Heart right ventricle (tissue), 16 donors: ENCODE data around the gene CKS2. TPM values are rescaled to one million over a fixed set of nuclear protein-coding genes. Genes with fewer than 3 reads are reported as not detected.

ENCODE experiments used
- ATAC-seq, 8 donors: fragments of 200-7000 bp; cut with Tn5 transposase; one replicate each; pipeline ENCODE4 v1.9.1; 2020; ENCODE audit warnings: mild to moderate bottlenecking in 8 of 8, moderate library complexity in 8 of 8, moderate number of reproducible peaks in 1 of 8
- DNase-seq, 2 donors: peaks; one replicate each; pipeline ENCODE4 v3.0.0-alpha.2; 2020
- H3K27ac ChIP-seq, 10 donors: fragments of 200-600 bp; sonication (generic) in 2 of 10; one replicate each; pipeline versions ENCODE4 v1.5.0 to v1.8.0; 2020 to 2022; ENCODE audit warnings: mild to moderate bottlenecking in 3 of 10
- H3K27me3 ChIP-seq, 7 donors: fragments of 200-600 bp; one replicate each; pipeline ENCODE4 v1.8.0; 2021 to 2022; ENCODE audit warnings: mild to moderate bottlenecking in 2 of 7
- H3K36me3 ChIP-seq, 9 donors: fragments of 200-600 bp; sonication (generic) in 1 of 9; one replicate each; pipeline versions ENCODE4 v1.5.0 to v1.8.0; 2020 to 2022; ENCODE audit warnings: mild to moderate bottlenecking in 2 of 9
- H3K4me1 ChIP-seq, 9 donors: fragments of 200-600 bp; sonication (generic) in 1 of 9; one replicate each; pipeline versions ENCODE4 v1.5.0 to v1.8.0; 2020 to 2022; ENCODE audit warnings: mild to moderate bottlenecking in 4 of 9
- H3K4me3 ChIP-seq, 10 donors: fragments of 200-600 bp; sonication (generic) in 2 of 10; one replicate each; pipeline versions ENCODE4 v1.5.0 to v1.8.0; 2020 to 2022; ENCODE audit warnings: mild to moderate bottlenecking in 7 of 10, moderate library complexity in 2 of 10
- H3K9me3 ChIP-seq, 11 donors: fragments of 200-600 bp in 10 of 11; sonication (generic) in 2 of 11; one replicate each; pipeline versions ENCODE4 v1.5.0 to v1.8.0; 2013 to 2022; ENCODE audit warnings: mild to moderate bottlenecking in 2 of 11, control low read depth in 1 of 11, moderate library complexity in 1 of 11
- WGBS, 2 donors: extraction: QIAGEN DNeasy Blood & Tissue Kit; methylation state at CpG; one replicate each; pipeline ENCODE4 v1.1.7; 2013; ENCODE audit warnings: inconsistent platforms in 1 of 2; 5-methylcytosine and 5-hydroxymethylcytosine counted together
- intact Hi-C, 10 donors: fragments of 100-400 bp; cut with DNase I; formaldehyde crosslinking; loops; one replicate each; pipeline versions ENCODE4 v1.11.1 to v1.14.2; 2022
- polyA plus RNA-seq, 2 donors: library from polyadenylated mRNA; stranded (reverse); fragments of 200-250 nt; gene quantifications; one replicate each; pipeline ENCODE4 v1.2.3, GENCODE V29; 2013
- total RNA-seq, 10 donors: library from RNA; stranded (reverse); fragmentation: NEBNext Ultra II Directional in 3 of 10; extraction: Animal tissue kit (Norgen Biotek cat#: 25700) in 3 of 10; gene quantifications; one replicate each; pipeline versions ENCODE4 v1.2.1 to v1.2.4, GENCODE V29; 2021 to 2023
- TF ChIP-seq, protein P1 (sequence below), 9 donors: fragments of 200-600 bp; sonication (generic) in 2 of 9; IDR thresholded peaks; one replicate each; pipeline versions ENCODE4 v1.5.0 to v1.8.0; 2021 to 2022; ENCODE audit warnings: antibody characterized with exemption in 9 of 9, mild to moderate bottlenecking in 5 of 9, moderate library complexity in 1 of 9
- donor health status: Arrhythmogenic right ventricular cardiomyopathy.
- donor health status: ischemic (EF 13 %, LVEDD 7.1; RV severe dilation, severe dysfunction).
- donor health status: healthy with polysubstance abuse.
- donor health status: DM: no; HTN: yes; CAD: no.
- donor health status: DM: no; HTN: no; CAD: no.
- donor health status: ischemic (EF 25% LVEDD 6.9; RV normal size, moderate dysfunction).
- donor health status: ischemic (EF 25% LVEDD 5.7; RV mildly dilated, moderate dysfunction).
- donor health status: healthy.
- donor health status: DM: yes; HTN: yes; CAD: no.
- donor health status: Ischemic cardiomyopathy.
- donor health status: ischemic (EF 35%, LVEDD 5.7; RV mildly dilated, moderate dysfunction).
- donor health status: nonischemic (EF 11% LVEDD 7.7; RV severe dilation, severe dysfunction).
- donor health status: DM: yes; HTN: yes; CAD: no.
- donor health status: PGD.
- donor health status: ischemic (EF 29% LVEDD 5.4; RV normal size, mild dysfunction).
- donor health status: nonischemic (EF 23%, LVEDD 6.1; RV moderate dilation, normal function).

The CKS2 gene
- total and polyA plus RNA-seq, 12 donors: 1.5 to 24.3 (median 7.5) TPM

DNA sequence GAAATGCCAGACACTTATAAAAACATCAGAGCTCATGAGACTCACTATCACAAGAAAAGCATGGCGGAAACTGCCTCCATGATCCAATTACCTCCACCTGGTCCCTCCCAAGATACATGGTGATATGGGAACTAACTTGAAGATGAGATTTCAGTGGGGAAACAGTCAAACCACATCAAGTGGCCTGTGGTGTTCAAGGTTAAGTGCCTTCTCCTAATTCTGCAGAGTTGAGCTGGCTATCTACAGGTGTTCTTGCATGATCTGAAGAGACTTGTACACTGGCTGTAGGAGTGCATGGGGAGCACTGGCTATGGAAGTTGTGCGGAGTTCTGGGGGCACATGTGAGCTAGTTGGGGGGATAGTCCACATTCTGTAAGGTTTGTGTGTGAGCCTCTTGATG lies 34.0 kb upstream of the CKS2 start:
- WGBS, 2 donors: 94 to 98% methylated on average over 2 of the region's 2 CpGs
- no peak for ATAC-seq

DNA sequence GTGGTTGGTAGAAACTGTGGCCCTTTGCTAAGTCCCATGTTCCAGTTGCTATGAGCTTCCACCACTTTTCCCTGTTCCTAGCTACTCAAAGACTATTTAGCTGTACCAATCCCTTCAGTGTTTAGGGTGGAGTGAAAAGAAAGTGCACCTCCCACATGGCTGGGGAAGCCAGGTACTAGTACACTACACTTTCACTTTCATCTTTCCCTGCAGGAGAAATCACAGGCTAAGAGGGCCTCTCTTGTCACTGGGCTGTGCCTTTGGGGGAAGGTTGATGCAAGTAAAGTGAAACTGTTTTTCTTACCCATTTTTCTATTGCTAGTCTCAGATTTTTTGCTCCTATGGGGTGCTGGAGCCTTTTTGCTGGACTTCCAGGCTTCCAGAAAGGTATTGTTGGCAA lies 33.5 kb upstream of the CKS2 start:
- no peaks in the 10 kb centered on the region for H3K27me3 ChIP-seq
- intact Hi-C loops: loop anchor here in 4 of 10 donors (5.0 to 10.0 kb wide), 3 partner anchors 683 to 1173 kb away; no protein-coding TSS in a partner anchor
- no peak overlapping the region for H3K27ac ChIP-seq
- H3K4me1 ChIP-seq: peaks cover 0 to 8% (median 0%) of the 10 kb centered on the region in 9 donors
- no peaks in the 10 kb centered on the region for H3K36me3 ChIP-seq
- TF ChIP-seq, protein P1, sequence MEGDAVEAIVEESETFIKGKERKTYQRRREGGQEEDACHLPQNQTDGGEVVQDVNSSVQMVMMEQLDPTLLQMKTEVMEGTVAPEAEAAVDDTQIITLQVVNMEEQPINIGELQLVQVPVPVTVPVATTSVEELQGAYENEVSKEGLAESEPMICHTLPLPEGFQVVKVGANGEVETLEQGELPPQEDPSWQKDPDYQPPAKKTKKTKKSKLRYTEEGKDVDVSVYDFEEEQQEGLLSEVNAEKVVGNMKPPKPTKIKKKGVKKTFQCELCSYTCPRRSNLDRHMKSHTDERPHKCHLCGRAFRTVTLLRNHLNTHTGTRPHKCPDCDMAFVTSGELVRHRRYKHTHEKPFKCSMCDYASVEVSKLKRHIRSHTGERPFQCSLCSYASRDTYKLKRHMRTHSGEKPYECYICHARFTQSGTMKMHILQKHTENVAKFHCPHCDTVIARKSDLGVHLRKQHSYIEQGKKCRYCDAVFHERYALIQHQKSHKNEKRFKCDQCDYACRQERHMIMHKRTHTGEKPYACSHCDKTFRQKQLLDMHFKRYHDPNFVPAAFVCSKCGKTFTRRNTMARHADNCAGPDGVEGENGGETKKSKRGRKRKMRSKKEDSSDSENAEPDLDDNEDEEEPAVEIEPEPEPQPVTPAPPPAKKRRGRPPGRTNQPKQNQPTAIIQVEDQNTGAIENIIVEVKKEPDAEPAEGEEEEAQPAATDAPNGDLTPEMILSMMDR (IDR thresholded peaks at IDR 0.05): no peak
- ATAC-seq: no peak
- peaks cover 0 to 35% (median 20%) of the 10 kb centered on the region in 11 donors for H3K9me3 ChIP-seq
- no peak for DNase-seq
- H3K4me3 ChIP-seq: no peak overlapping the region

More for the DNA sequence above, 34.0 kb upstream of the CKS2 start:
- Histone ChIP-seq H3K27me3 (no peaks in the 10 kb centered on the region), H3K4me3 (no peak overlapping the region), H3K27ac (no peak overlapping the region), H3K4me1 (peaks cover 0 to 3% (median 0%) of the 10 kb centered on the region in 9 donors), H3K9me3 (peaks cover 0 to 37% (median 20%) of the 10 kb centered on the region in 11 donors), H3K36me3 (no peaks in the 10 kb centered on the region)
- TF ChIP-seq, protein P1 (IDR thresholded peaks at IDR 0.05): no peak
- DNase-seq: no peak
- intact Hi-C loops: loop anchor here in 4 of 10 donors (5.0 to 10.0 kb wide), 3 partner anchors 682 to 1172 kb away; no protein-coding TSS in a partner anchor

DNA sequence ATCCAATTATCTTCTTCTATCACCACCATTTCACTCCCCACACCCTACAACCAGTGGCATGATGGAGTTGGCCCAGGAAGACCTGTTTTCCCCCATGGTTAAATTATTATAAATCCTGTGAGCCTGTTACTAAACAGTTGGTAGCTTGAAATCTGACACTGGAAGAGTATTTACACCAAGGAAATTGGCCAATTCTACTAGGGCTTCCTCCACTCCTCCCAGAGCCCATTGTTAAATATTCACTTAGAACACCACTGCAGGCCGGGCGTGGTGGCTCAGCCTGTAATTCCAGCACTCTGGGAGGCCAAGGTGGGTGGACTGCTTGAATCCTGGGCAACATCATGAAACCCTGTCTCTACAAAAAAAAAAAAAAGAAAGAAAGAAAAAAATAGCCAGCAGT lies 32.4 kb upstream of the CKS2 start:
- TF ChIP-seq, protein P1 (IDR thresholded peaks at IDR 0.05): no peak
- 99 to 100% methylated on average over 2 of the region's 2 CpGs for WGBS, 2 donors
- Histone ChIP-seq H3K36me3 (no peaks in the 10 kb centered on the region), H3K4me1 (peaks cover 0 to 9% (median 0%) of the 10 kb centered on the region in 9 donors), H3K27ac (no peak overlapping the region), H3K4me3 (no peak overlapping the region), H3K9me3 (peaks cover 0 to 24% (median 13%) of the 10 kb centered on the region in 11 donors), H3K27me3 (no peaks in the 10 kb centered on the region)
- DNase-seq: no peak
- intact Hi-C loops: loop anchor here in 4 of 10 donors (5.0 to 10.0 kb wide), 3 partner anchors 684 to 1174 kb away; no protein-coding TSS in a partner anchor
- ATAC-seq: no peak

DNA sequence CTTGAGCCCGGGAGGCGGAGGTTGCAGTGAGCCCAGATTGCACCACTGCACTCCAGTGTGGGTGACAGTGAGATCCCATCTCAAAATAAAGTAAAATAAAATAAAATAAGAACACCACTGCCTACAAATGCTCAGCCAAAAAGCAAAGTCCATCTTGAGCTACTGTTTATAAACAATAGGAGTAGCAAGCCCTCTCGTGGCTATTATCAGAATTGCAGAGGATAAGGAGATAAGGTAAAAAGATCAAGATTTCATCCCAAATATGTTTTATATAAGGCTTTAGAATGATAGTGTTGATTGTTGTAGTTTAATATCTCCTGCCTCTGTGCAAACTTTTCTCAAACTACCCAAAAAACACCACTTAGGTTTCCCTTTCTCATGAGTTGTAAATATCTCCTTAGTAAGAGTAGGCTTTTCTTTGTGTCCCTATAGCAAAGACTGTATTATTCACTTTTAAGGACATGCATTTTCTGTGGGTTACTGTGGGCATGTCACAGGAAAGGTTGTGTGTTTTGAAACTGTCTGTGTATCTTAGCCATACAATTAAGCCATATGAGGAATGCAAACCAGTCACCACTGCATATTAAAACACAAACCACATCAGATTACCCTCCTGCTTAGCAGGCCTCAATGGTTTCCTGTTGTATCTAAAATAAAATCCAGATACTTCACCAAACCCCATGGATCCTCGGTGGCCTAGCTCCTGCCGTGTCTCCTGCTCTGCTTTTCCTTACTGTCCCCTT lies 31.8 kb upstream of the CKS2 start:
- H3K27ac ChIP-seq: no peak overlapping the region
- WGBS, 2 donors: 63 to 68% methylated on average over 5 of the region's 5 CpGs
- intact Hi-C loops: loop anchor here in 4 of 10 donors (5.0 to 10.0 kb wide), 3 partner anchors 684 to 1174 kb away; no protein-coding TSS in a partner anchor
- H3K4me1 ChIP-seq: peaks cover 0 to 9% (median 0%) of the 10 kb centered on the region in 9 donors
- no peaks in the 10 kb centered on the region for H3K27me3 ChIP-seq
- DNase-seq (peak in 1 of 2 donors; percentile 20), ATAC-seq (no peak)
- H3K9me3 ChIP-seq: peaks cover 0 to 18% (median 6%) of the 10 kb centered on the region in 11 donors
- H3K4me3 ChIP-seq: no peak overlapping the region
- H3K36me3 ChIP-seq: no peaks in the 10 kb centered on the region
- TF ChIP-seq, protein P1 (IDR thresholded peaks at IDR 0.05): peak; percentile 48 to 76 (median 64)
